Colon (tissue), 2 donors: ENCODE data around the gene CHSY3.

Experiments
- FAIRE-seq: peaks from 2 replicates; lab custom pipeline; 2012; peaks lifted over from hg19 to GRCh38; lab: Jason Lieb, UNC
- donor health status: control.
- donor health status: control.

The CHSY3 gene

GRCh38 chr5:130096483-130096882 lies 192.2 kb downstream of the CHSY3 start:
- FAIRE-seq, result no peak

- FAIRE-seq, result no peak
Measured at GRCh38 chr5:130099008-130099407, 194.7 kb downstream of the CHSY3 start.

GRCh38 chr5:130102375-130102774 lies 198.1 kb downstream of the CHSY3 start:
- FAIRE-seq, result no peak

- no peak for FAIRE-seq
Measured at GRCh38 chr5:130102960-130103359, 198.7 kb downstream of the CHSY3 start.

- FAIRE-seq, result no peak
Measured at GRCh38 chr5:130104895-130105688, 200.8 kb downstream of the CHSY3 start.

GRCh38 chr5:130106480-130106879 lies 202.2 kb downstream of the CHSY3 start:
- no peak for FAIRE-seq

GRCh38 chr5:130109152-130109551 lies 204.9 kb downstream of the CHSY3 start:
- peak; percentile 43 for FAIRE-seq

- no peak for FAIRE-seq
Measured at GRCh38 chr5:130110328-130110727, 206.1 kb downstream of the CHSY3 start.

GRCh38 chr5:130111746-130112145 lies 207.5 kb downstream of the CHSY3 start:
- FAIRE-seq, result no peak

GRCh38 chr5:130112246-130112645 lies 208.0 kb downstream of the CHSY3 start:
- FAIRE-seq, result no peak

GRCh38 chr5:130115686-130116085 lies 211.4 kb downstream of the CHSY3 start:
- FAIRE-seq, result no peak

- FAIRE-seq, result no peak
Measured at GRCh38 chr5:130116462-130116861, 212.2 kb downstream of the CHSY3 start.

- no peak for FAIRE-seq
Measured at GRCh38 chr5:130116972-130117371, 212.7 kb downstream of the CHSY3 start.

GRCh38 chr5:130126746-130127145 lies 222.5 kb downstream of the CHSY3 start:
- no peak for FAIRE-seq

- no peak for FAIRE-seq
Measured at GRCh38 chr5:130135506-130135905, 231.2 kb downstream of the CHSY3 start.

- no peak for FAIRE-seq
Measured at GRCh38 chr5:130136300-130136699, 232.0 kb downstream of the CHSY3 start.

GRCh38 chr5:130137681-130138080 lies 233.4 kb downstream of the CHSY3 start:
- FAIRE-seq, result no peak

- FAIRE-seq, result no peak
Measured at GRCh38 chr5:130138406-130139045, 234.3 kb downstream of the CHSY3 start.

- no peak for FAIRE-seq
Measured at GRCh38 chr5:130141659-130142320, 237.5 kb downstream of the CHSY3 start.

GRCh38 chr5:130151239-130151638 lies 247.0 kb downstream of the CHSY3 start:
- FAIRE-seq, result no peak

- no peak for FAIRE-seq
Measured at GRCh38 chr5:130155345-130156011, 251.2 kb downstream of the CHSY3 start.

- FAIRE-seq, result no peak
Measured at GRCh38 chr5:130158036-130158435, 253.8 kb downstream of the CHSY3 start.

- no peak for FAIRE-seq
Measured at GRCh38 chr5:130159968-130160367, 255.7 kb downstream of the CHSY3 start.
